ENCODE data around the gene FRMPD4.

Gene FRMPD4

GRCh38 chrX:12467321-12467720, 329.0 kb downstream of the FRMPD4 start:
- TF ChIP-seq, protein P1, sequence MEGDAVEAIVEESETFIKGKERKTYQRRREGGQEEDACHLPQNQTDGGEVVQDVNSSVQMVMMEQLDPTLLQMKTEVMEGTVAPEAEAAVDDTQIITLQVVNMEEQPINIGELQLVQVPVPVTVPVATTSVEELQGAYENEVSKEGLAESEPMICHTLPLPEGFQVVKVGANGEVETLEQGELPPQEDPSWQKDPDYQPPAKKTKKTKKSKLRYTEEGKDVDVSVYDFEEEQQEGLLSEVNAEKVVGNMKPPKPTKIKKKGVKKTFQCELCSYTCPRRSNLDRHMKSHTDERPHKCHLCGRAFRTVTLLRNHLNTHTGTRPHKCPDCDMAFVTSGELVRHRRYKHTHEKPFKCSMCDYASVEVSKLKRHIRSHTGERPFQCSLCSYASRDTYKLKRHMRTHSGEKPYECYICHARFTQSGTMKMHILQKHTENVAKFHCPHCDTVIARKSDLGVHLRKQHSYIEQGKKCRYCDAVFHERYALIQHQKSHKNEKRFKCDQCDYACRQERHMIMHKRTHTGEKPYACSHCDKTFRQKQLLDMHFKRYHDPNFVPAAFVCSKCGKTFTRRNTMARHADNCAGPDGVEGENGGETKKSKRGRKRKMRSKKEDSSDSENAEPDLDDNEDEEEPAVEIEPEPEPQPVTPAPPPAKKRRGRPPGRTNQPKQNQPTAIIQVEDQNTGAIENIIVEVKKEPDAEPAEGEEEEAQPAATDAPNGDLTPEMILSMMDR (conservative IDR thresholded peaks at IDR 0.05) = no peak
- no peak for TF ChIP-seq ZFX (IDR thresholded peaks at IDR 0.05)
- H3K27ac ChIP-seq = no peak overlapping the region

DNA sequence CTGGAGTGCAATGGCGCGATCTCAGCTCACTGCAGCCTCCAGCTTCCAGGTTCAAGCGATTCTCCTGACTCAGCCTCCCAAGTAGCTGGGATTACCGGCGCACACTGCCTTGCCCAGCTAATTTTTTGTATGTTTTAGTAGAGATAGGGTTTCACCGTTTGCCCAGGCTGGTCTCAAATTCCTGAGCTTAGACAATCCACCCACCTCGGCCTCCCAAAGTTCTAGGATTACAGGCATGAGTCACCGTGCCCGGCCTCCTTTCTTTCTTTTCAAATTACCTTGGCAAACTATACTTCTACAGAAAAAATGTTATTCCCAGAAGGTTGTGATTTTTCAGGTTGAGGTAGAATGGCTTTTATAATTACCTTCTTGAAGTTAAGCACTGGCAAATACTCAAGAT, 331.0 kb downstream of the FRMPD4 start:
- no peak overlapping the region for H3K27ac ChIP-seq
- TF ChIP-seq, protein P1 (conservative IDR thresholded peaks at IDR 0.05) = no peak

DNA sequence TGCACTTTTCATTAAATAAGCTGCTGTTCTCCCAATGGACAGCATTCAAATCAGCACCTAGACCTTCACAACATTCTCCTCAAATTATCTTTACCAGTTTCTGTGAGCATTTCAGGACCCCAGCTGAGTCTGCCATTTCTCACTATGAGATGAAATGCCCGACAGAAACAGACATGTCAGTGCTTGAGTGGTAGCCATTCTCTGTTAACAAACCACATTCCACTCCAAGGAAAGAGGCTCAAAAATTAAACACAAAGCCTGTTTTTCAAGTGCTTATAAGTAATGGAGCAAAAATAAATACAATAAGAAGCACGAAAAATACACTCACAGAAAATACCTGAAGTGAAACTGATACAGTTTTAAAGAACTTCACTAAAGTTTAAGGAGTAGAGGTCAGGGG, 332.8 kb downstream of the FRMPD4 start:
- H3K27ac ChIP-seq = no peak overlapping the region
- no peak for TF ChIP-seq ZFX (IDR thresholded peaks at IDR 0.05)
- TF ChIP-seq, protein P1 (conservative IDR thresholded peaks at IDR 0.05) = no peak

DNA sequence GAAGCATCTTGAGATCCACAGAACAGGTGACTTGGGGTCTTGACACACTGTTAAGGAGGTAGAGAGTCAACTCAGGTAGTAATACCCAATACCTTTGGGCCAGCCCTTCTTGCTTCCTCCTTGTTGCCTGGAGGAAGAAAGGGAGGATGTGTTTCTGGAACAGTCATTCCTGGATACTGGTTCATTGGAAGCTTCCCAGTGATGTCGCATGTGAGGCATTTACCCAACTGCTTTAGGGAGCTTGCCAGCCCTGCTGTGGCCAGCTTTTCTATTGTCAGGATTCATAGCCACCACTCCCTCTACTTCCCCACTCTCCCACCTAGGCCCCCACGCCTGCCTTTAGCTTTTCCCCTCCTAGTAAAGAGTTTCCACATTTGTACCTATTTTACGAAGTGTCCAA, 342.7 kb downstream of the FRMPD4 start:
- H3K27ac ChIP-seq = no peak overlapping the region
- TF ChIP-seq, protein P1 (conservative IDR thresholded peaks at IDR 0.05) = no peak
- no peak for TF ChIP-seq ZFX (IDR thresholded peaks at IDR 0.05)

GRCh38 chrX:12488220-12488619, 349.9 kb downstream of the FRMPD4 start:
- H3K27ac ChIP-seq = no peak overlapping the region
- TF ChIP-seq, protein P1 (conservative IDR thresholded peaks at IDR 0.05) = no peak
- TF ChIP-seq ZFX (IDR thresholded peaks at IDR 0.05) = no peak

DNA sequence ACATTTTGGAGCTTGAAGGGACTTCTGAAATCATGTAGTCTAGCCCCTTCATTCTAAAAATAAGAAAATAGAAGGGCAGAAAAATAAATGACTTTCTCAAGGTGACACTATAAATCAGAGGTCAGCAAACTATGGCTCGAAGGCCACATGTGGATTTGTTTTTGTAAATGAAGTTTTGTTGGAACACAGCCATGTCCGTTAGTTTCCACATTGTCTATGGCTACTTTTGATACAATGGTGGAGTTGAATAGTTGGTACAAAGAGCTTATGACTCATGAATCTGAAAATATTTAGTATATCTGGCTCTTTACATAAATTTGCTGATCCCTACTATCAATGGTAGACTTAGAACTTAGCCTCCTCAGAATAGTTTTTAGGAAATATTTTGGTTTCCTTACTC, 350.5 kb downstream of the FRMPD4 start:
- no peak for TF ChIP-seq ZFX (IDR thresholded peaks at IDR 0.05)
- H3K27ac ChIP-seq = no peak overlapping the region

- no peak overlapping the region for H3K27ac ChIP-seq
- TF ChIP-seq, protein P1 (conservative IDR thresholded peaks at IDR 0.05) = no peak
- no peak for TF ChIP-seq ZFX (IDR thresholded peaks at IDR 0.05)
These were observed 351.1 kb downstream of the FRMPD4 start for GRCh38 chrX:12489341-12489740.

DNA sequence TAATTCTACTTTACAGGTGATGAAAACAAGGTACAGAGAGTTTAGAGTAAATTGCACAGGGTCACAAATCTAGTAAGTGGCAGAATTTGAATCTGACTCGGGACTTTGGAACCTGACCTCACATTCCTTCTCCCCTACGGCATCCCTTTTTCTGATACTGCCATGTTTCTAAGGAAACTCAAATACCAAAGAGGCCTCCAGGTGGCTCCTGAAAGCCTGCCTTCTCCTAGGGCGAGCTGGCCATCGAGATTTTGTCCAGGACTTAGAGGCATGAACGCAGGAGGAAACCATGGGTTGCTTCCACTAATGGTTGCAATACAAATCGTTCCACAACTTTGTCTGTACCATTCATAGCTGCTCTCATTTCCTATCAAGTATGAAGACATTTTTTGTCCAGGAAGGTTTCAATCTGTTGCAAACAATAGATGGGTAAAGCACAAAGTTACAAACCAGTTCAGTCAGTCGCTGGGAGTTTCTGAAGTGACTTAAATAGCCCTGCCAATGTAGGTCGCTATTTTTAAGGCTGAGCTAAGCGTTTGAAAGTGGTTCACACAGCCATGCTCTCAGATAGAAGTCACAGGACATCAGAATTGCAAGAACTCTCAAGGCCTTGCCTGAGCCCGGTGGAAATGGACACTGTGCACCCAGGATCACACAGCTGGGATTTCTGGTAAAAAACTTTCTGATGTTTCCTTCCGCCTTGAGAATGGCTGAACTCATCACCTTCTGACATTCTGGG, 356.3 kb downstream of the FRMPD4 start:
- TF ChIP-seq, protein P1 (conservative IDR thresholded peaks at IDR 0.05) = no peak
- no peak for TF ChIP-seq ZFX (IDR thresholded peaks at IDR 0.05)
- no peak overlapping the region for H3K27ac ChIP-seq
